Measurements from ENCODE around the gene ZNF474. TPM values are rescaled to one million over a fixed set of nuclear protein-coding genes. Genes with fewer than 3 reads are reported as not detected.

The ZNF474 gene
- total RNA-seq, 6 donors from 2014 or later = 0.40 to 15.7 (median 2.4) TPM

- Histone ChIP-seq H3K4me3 (no peak overlapping the region), H3K27ac (no peak overlapping the region), H3K36me3 (no peaks in the 10 kb centered on the region), H3K4me1 (no peaks in the 10 kb centered on the region), H3K9me3 (no peaks in the 10 kb centered on the region), H3K27me3 (no peaks in the 10 kb centered on the region)
- DNase-seq = no peak
- WGBS, 2 donors = 87 to 96% methylated on average over 4 of the region's 4 CpGs
- TF ChIP-seq CTCF (IDR thresholded peaks at IDR 0.05) (no peak), POLR2AphosphoS5 (IDR thresholded peaks at IDR 0.05) (no peak), EP300 (IDR thresholded peaks at IDR 0.05) (no peak), POLR2A (IDR thresholded peaks at IDR 0.05) (no peak)
- ATAC-seq (ENCODE audit: low FRiP score in 2 of 2) = no peak
These were observed 22.3 kb upstream of the ZNF474 start for GRCh38 chr5:122107016-122107415.

DNA sequence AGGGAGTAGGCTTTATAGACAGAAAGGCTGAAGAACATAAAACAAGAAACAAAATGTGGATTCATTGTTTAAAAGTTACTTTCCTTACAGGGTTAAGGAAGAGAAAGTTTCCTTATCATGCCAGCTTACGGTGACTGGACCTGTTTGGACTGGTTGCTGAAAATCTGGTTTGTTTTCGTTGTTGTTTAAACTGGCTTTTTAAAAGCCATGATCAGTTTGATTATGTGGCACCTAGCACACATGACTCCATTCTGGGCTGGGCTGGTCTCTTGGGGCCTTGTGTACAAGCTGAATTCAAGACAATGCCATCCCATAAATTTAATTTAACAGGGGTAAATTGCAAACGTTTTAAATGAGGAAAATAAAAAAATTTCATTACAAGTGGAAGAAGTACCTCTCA is 18.4 kb upstream of the ZNF474 start:
- 51 to 60% methylated on average over 3 of the region's 3 CpGs for WGBS, 2 donors
- no peak for ATAC-seq (ENCODE audit: low FRiP score in 2 of 2)
- Histone ChIP-seq H3K36me3 (no peaks in the 10 kb centered on the region), H3K27ac (no peak overlapping the region), H3K4me3 (no peak overlapping the region), H3K4me1 (no peaks in the 10 kb centered on the region), H3K27me3 (no peaks in the 10 kb centered on the region), H3K9me3 (no peaks in the 10 kb centered on the region)
- TF ChIP-seq POLR2AphosphoS5 (IDR thresholded peaks at IDR 0.05) (no peak), CTCF (IDR thresholded peaks at IDR 0.05) (no peak), EP300 (IDR thresholded peaks at IDR 0.05) (no peak), POLR2A (IDR thresholded peaks at IDR 0.05) (no peak)
- no peak for DNase-seq

DNA sequence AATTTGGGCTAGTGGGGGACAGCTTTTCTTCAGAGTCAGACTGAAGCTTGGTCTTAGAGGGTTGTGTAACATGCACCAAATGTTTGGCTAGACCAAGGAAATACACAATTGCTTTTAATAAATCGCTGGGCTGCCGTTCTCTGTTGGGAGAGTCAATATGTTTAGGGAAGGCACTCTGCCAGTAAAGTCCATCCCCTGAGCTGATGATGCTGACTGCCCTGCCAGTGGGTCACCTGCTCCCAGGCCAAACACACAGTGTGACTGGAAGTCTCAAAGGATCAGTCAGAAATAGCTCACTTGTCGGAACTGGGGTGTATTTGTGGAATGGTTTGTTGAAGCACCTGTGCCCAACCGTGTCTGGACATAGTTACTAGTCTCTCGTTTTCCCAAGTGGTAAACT is 17.9 kb upstream of the ZNF474 start:
- no peaks in the 10 kb centered on the region for H3K27me3 ChIP-seq
- 74 to 78% methylated on average over 5 of the region's 5 CpGs for WGBS, 2 donors
- TF ChIP-seq POLR2A (IDR thresholded peaks at IDR 0.05) = no peak
- TF ChIP-seq POLR2AphosphoS5 (IDR thresholded peaks at IDR 0.05) = no peak
- TF ChIP-seq EP300 (IDR thresholded peaks at IDR 0.05) = no peak
- no peak for TF ChIP-seq CTCF (IDR thresholded peaks at IDR 0.05)
- H3K36me3 ChIP-seq = no peaks in the 10 kb centered on the region
- ATAC-seq (ENCODE audit: low FRiP score in 2 of 2) = no peak
- H3K27ac ChIP-seq = no peak overlapping the region
- no peak overlapping the region for H3K4me3 ChIP-seq
- H3K9me3 ChIP-seq = no peaks in the 10 kb centered on the region
- H3K4me1 ChIP-seq = no peaks in the 10 kb centered on the region
- DNase-seq = no peak

- no peaks in the 10 kb centered on the region for H3K27me3 ChIP-seq
- WGBS, 2 donors = 53 to 55% methylated on average over 3 of the region's 3 CpGs
- no peaks in the 10 kb centered on the region for H3K4me1 ChIP-seq
- no peaks in the 10 kb centered on the region for H3K36me3 ChIP-seq
- no peak overlapping the region for H3K4me3 ChIP-seq
- TF ChIP-seq CTCF (IDR thresholded peaks at IDR 0.05) (no peak), POLR2A (IDR thresholded peaks at IDR 0.05) (no peak), EP300 (IDR thresholded peaks at IDR 0.05) (no peak), POLR2AphosphoS5 (IDR thresholded peaks at IDR 0.05) (no peak)
- no peaks in the 10 kb centered on the region for H3K9me3 ChIP-seq
- H3K27ac ChIP-seq = no peak overlapping the region
- ATAC-seq (ENCODE audit: low FRiP score in 2 of 2) (no peak), DNase-seq (no peak)
These were observed 17.3 kb upstream of the ZNF474 start for GRCh38 chr5:122112063-122112462.

DNA sequence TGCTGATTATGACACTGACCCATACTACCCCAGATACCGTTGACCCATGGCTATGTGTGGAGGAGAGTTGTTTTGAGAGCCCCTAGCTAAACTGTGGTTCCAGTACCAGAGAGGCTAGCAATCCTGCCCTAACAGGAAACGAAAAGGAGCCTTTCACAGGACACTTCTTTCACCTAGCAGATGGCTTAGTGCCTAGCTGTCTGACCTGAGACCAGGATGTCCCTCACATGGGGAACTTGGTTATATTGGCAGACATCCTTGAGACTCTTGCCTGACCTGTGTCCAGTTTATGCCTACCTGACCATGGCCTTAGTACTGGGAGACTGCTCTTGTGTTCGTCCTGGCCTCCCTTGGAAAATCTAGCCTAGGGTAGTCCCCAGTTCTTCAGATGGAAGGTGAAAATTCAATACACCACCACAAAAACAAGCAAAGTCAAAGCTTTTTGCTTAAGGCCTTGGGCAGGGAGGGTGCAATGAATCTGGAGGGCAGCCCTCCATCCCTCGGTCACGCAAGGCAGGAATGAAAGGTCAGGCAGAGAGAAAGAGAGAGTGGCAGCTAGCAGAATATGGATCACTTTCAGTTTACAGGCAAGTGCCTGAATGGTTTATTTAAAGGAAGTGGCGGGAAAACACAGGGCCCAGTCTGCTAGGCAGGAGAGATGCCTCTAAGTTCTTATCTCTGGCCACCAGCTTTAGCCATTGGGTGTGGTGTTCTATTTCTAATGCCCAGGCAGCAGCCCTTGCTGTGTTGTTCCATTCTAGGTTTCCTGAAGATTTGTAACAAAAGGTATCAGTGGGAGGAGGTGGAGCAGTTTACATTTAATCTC is 16.4 kb upstream of the ZNF474 start:
- peak overlapping the region in 2 of 4 donors; percentile 30 to 35 for H3K27ac ChIP-seq

More for the DNA sequence above, 16.4 kb upstream of the ZNF474 start:
- Histone ChIP-seq H3K4me1 (no peaks in the 10 kb centered on the region), H3K9me3 (no peaks in the 10 kb centered on the region), H3K4me3 (no peak overlapping the region), H3K36me3 (no peaks in the 10 kb centered on the region), H3K27me3 (no peaks in the 10 kb centered on the region)
- WGBS, 2 donors = 71 to 76% methylated on average over 5 to 6 of the region's 6 CpGs
- DNase-seq (no peak), ATAC-seq (ENCODE audit: low FRiP score in 2 of 2) (no peak)
- TF ChIP-seq EP300 (IDR thresholded peaks at IDR 0.05) = no peak
- peak in 1 of 2 donors; percentile 66 for TF ChIP-seq POLR2AphosphoS5 (IDR thresholded peaks at IDR 0.05)
- no peak for TF ChIP-seq POLR2A (IDR thresholded peaks at IDR 0.05)

Measured in upper lobe of left lung (tissue), 6 donors.